Gastrocnemius medialis (tissue), 4 donors: Measurements from ENCODE around the gene TBRG4.

Experiments
- POLR2A ChIP-seq, 2 donors: fragments of 450-650 bp; IDR thresholded peaks; one replicate each; pipeline ENCODE4 v1.6.1; 2017; ENCODE audit warnings: antibody characterized with exemption in 2 of 2, mild to moderate bottlenecking in 2 of 2, moderate library complexity in 2 of 2
- TF ChIP-seq, protein P1 (sequence below), 5 experiments: fragments of 450-650 bp in 3 of 5; fragments of 200-600 bp in 2 of 5; sonication (generic) in 2 of 5; IDR thresholded peaks in 4 of 5; conservative IDR thresholded peaks in 1 of 5; 1 replicate in 4 of 5; 2 replicates in 1 of 5; pipeline ENCODE4 v1.5.1; 2016 to 2019; ENCODE audit warnings: antibody characterized with exemption in 5 of 5, mild to moderate bottlenecking in 3 of 5, moderate library complexity in 3 of 5

GRCh38 chr7:45119550-45119949 is 8.1 kb upstream of the TBRG4 start:
- TF ChIP-seq, protein P1, sequence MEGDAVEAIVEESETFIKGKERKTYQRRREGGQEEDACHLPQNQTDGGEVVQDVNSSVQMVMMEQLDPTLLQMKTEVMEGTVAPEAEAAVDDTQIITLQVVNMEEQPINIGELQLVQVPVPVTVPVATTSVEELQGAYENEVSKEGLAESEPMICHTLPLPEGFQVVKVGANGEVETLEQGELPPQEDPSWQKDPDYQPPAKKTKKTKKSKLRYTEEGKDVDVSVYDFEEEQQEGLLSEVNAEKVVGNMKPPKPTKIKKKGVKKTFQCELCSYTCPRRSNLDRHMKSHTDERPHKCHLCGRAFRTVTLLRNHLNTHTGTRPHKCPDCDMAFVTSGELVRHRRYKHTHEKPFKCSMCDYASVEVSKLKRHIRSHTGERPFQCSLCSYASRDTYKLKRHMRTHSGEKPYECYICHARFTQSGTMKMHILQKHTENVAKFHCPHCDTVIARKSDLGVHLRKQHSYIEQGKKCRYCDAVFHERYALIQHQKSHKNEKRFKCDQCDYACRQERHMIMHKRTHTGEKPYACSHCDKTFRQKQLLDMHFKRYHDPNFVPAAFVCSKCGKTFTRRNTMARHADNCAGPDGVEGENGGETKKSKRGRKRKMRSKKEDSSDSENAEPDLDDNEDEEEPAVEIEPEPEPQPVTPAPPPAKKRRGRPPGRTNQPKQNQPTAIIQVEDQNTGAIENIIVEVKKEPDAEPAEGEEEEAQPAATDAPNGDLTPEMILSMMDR (IDR thresholded peaks at IDR 0.05 in 4 of 5, conservative IDR thresholded peaks at IDR 0.05 in 1 of 5) = no peak
- TF ChIP-seq POLR2A (IDR thresholded peaks at IDR 0.05) = no peak
